ENCODE results near the gene CLMN. TPM values are rescaled to one million over a fixed set of nuclear protein-coding genes. Genes with fewer than 3 reads are reported as not detected.
"Not testable (repeated sequence)": the region's sequence is repeated elsewhere in the genome, so short reads cannot be mapped to it uniquely, and the experiment has no call there.

CLMN gene
- total and polyA plus RNA-seq, 2 experiments from 2014 or later, result 15.7 to 40.0 TPM

- Histone ChIP-seq H3K27ac (no peak overlapping the region), H2AFZ (no peak overlapping the region), H3K27me3 (no peaks in the 10 kb centered on the region), H3K4me3 (no peak overlapping the region), H3K9me2 (replicated peaks; ENCODE audit: insufficient read depth) (no peaks in the 10 kb centered on the region), H3K4me2 (no peak overlapping the region), H3K9me3 (ENCODE audit: low read depth) (no peaks in the 10 kb centered on the region), H4K20me1 (ENCODE audit: insufficient read depth, poor library complexity, severe bottlenecking) (peaks cover 53% of the 10 kb centered on the region), H3K4me1 (ENCODE audit: insufficient read depth) (peaks cover 36% of the 10 kb centered on the region), H3K79me2 (peaks cover 97% of the 10 kb centered on the region), H3K36me3 (replicated peaks; ENCODE audit: insufficient read depth, low read depth) (no peaks in the 10 kb centered on the region)
- TF ChIP-seq, protein P1, sequence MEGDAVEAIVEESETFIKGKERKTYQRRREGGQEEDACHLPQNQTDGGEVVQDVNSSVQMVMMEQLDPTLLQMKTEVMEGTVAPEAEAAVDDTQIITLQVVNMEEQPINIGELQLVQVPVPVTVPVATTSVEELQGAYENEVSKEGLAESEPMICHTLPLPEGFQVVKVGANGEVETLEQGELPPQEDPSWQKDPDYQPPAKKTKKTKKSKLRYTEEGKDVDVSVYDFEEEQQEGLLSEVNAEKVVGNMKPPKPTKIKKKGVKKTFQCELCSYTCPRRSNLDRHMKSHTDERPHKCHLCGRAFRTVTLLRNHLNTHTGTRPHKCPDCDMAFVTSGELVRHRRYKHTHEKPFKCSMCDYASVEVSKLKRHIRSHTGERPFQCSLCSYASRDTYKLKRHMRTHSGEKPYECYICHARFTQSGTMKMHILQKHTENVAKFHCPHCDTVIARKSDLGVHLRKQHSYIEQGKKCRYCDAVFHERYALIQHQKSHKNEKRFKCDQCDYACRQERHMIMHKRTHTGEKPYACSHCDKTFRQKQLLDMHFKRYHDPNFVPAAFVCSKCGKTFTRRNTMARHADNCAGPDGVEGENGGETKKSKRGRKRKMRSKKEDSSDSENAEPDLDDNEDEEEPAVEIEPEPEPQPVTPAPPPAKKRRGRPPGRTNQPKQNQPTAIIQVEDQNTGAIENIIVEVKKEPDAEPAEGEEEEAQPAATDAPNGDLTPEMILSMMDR (IDR thresholded peaks at IDR 0.05; ENCODE audit: poor library complexity), result no peak
- TF ChIP-seq EZH2 (IDR thresholded peaks at IDR 0.05; ENCODE audit: borderline replicate concordance) (no peak), EZH2phosphoT487 (IDR thresholded peaks at IDR 0.05; ENCODE audit: low read depth, severe bottlenecking, unreplicated experiment) (no peak)
- DNase-seq (ENCODE audit: low spot score), result no peak
- whole genome bisulfite sequencing (ENCODE audit: low lambda C conversion rate, missing lambda C conversion rate), result no CpG with 5 or more reads among the region's 1 CpG
These were observed 180.8 kb downstream of the CLMN start for GRCh38 chr14:95138876-95139275.

- not testable (repeated sequence) for H3K9me3 ChIP-seq (ENCODE audit: low read depth); H3K4me3 ChIP-seq; H2AFZ ChIP-seq; DNase-seq (ENCODE audit: low spot score); H3K27ac ChIP-seq; H3K9me2 ChIP-seq (replicated peaks; ENCODE audit: insufficient read depth); H3K4me2 ChIP-seq; H3K36me3 ChIP-seq (replicated peaks; ENCODE audit: insufficient read depth, low read depth); H3K27me3 ChIP-seq
- Histone ChIP-seq H3K4me1 (ENCODE audit: insufficient read depth) (peaks cover 36% of the 10 kb centered on the region), H4K20me1 (ENCODE audit: insufficient read depth, poor library complexity, severe bottlenecking) (peaks cover 56% of the 10 kb centered on the region), H3K79me2 (peaks cover 97% of the 10 kb centered on the region)
- whole genome bisulfite sequencing (ENCODE audit: low lambda C conversion rate, missing lambda C conversion rate), result 81% methylated on average over 4 of the region's 5 CpGs
These were observed 181.3 kb downstream of the CLMN start for GRCh38 chr14:95138455-95138854.

- WGBS (ENCODE audit: low lambda C conversion rate, missing lambda C conversion rate), result 54% methylated on average over 5 of the region's 5 CpGs
- H4K20me1 ChIP-seq (ENCODE audit: insufficient read depth, poor library complexity, severe bottlenecking), result peaks cover 54% of the 10 kb centered on the region
These were observed 181.9 kb downstream of the CLMN start for GRCh38 chr14:95137804-95138167.

DNA sequence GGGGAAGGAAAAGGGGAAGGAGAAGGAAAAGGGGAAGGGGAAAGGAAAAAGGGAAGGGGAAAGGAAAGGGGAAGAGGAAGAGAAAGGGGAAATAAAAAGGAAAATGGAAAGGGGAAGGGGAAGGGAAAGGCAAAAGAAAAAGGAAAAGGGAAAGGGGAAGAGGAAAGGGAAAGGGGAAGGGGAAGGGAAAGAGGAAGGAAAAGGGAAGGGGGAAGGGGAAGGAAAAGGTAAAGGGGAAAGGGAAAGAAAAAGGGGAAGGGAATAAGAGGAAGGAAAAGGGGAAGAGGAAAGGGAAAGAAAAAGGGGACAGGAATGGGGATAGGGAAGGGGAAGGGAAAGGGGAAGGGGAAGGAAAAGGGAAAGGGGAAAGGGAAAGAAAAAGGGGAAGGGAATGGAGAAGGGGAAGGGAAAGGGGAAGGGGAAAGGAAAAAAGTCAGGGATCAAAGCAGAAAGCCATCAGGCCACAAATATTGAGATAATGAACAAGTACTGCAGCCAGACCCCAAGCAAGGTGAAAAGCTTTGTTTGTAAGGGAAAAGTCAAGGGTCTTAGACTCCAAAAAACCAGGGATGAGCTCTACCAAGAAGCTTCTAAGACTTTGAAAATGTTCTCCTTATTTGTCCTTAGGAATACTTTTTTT is 182.4 kb downstream of the CLMN start:
- Histone ChIP-seq H3K9me2 (replicated peaks; ENCODE audit: insufficient read depth) (no peaks in the 10 kb centered on the region), H3K79me2 (peaks cover 97% of the 10 kb centered on the region), H3K9me3 (ENCODE audit: low read depth) (no peaks in the 10 kb centered on the region), H3K27me3 (no peaks in the 10 kb centered on the region), H2AFZ (no peak overlapping the region), H3K4me1 (ENCODE audit: insufficient read depth) (peaks cover 42% of the 10 kb centered on the region), H3K4me2 (peak overlapping the region; percentile 22), H3K27ac (peak overlapping the region; percentile 33), H4K20me1 (ENCODE audit: insufficient read depth, poor library complexity, severe bottlenecking) (peaks cover 49% of the 10 kb centered on the region), H3K4me3 (no peak overlapping the region), H3K36me3 (replicated peaks; ENCODE audit: insufficient read depth, low read depth) (no peaks in the 10 kb centered on the region)
- no peak for DNase-seq (ENCODE audit: low spot score)
- TF ChIP-seq EZH2phosphoT487 (IDR thresholded peaks at IDR 0.05; ENCODE audit: low read depth, severe bottlenecking, unreplicated experiment), result no peak
- TF ChIP-seq EZH2 (IDR thresholded peaks at IDR 0.05; ENCODE audit: borderline replicate concordance), result no peak
- TF ChIP-seq, protein P1 (IDR thresholded peaks at IDR 0.05; ENCODE audit: poor library complexity), result no peak

More at GRCh38 chr14:95137804-95138167, 181.9 kb downstream of the CLMN start:
- no peaks in the 10 kb centered on the region for H3K9me3 ChIP-seq (ENCODE audit: low read depth)
- H3K4me2 ChIP-seq, result peak overlapping the region; percentile 22
- H3K27me3 ChIP-seq, result no peaks in the 10 kb centered on the region
- H3K9me2 ChIP-seq (replicated peaks; ENCODE audit: insufficient read depth), result no peaks in the 10 kb centered on the region
- H3K79me2 ChIP-seq, result peaks cover 97% of the 10 kb centered on the region
- H3K27ac ChIP-seq, result peak overlapping the region; percentile 33
- no peak overlapping the region for H3K4me3 ChIP-seq
- no peak overlapping the region for H2AFZ ChIP-seq
- no peaks in the 10 kb centered on the region for H3K36me3 ChIP-seq (replicated peaks; ENCODE audit: insufficient read depth, low read depth)
- DNase-seq (ENCODE audit: low spot score), result no peak
- TF ChIP-seq EZH2 (IDR thresholded peaks at IDR 0.05; ENCODE audit: borderline replicate concordance) (no peak), EZH2phosphoT487 (IDR thresholded peaks at IDR 0.05; ENCODE audit: low read depth, severe bottlenecking, unreplicated experiment) (no peak)
- TF ChIP-seq, protein P1 (IDR thresholded peaks at IDR 0.05; ENCODE audit: poor library complexity), result no peak
- H3K4me1 ChIP-seq (ENCODE audit: insufficient read depth), result peaks cover 39% of the 10 kb centered on the region
